GM21360 (cell line): ENCODE data around the gene TMEM115.

Experiments
- ATAC-seq: cut with Tn5 transposase; IDR thresholded peaks from one replicate; pipeline ENCODE4 v1.9.1; 2021; ENCODE audit warnings: mild to moderate bottlenecking, moderate library complexity; ENCODE audit not compliant: unreplicated experiment

Gene TMEM115

GRCh38 chr3:50353245-50354004 lies 5.9 kb downstream of the TMEM115 start:
- ATAC-seq, result no peak

GRCh38 chr3:50352781-50353180 lies 6.5 kb downstream of the TMEM115 start:
- no peak for ATAC-seq

- peak; percentile 6 for ATAC-seq
Observed at GRCh38 chr3:50351323-50351697, 8.0 kb downstream of the TMEM115 start.

- ATAC-seq, result peak; percentile 81
Observed at GRCh38 chr3:50350527-50351322, 8.6 kb downstream of the TMEM115 start, which contains the start of the genes CYB561D2 and NPRL2. Gene CYB561D2 (plus strand): TSS chr3:50350862. CDS start chr3:50351434, 572 bp downstream. Gene NPRL2 (minus strand): TSS chr3:50350775. CDS start chr3:50350652, 123 bp downstream.

GRCh38 chr3:50350213-50350526 lies 9.2 kb downstream of the TMEM115 start:
- ATAC-seq, result no peak

GRCh38 chr3:50347187-50347813 lies 12.0 kb downstream of the TMEM115 start:
- ATAC-seq, result no peak

- no peak for ATAC-seq
Observed at GRCh38 chr3:50345586-50346234, 13.6 kb downstream of the TMEM115 start, which contains the start of gene ZMYND10. Gene ZMYND10 (minus strand): TSS chr3:50345732. CDS start chr3:50345579, 153 bp downstream.

- ATAC-seq, result no peak
Observed at GRCh38 chr3:50345008-50345407, 14.3 kb downstream of the TMEM115 start.

- ATAC-seq, result no peak
Observed at GRCh38 chr3:50342813-50343633, 16.3 kb downstream of the TMEM115 start.

- no peak for ATAC-seq
Observed at GRCh38 chr3:50341996-50342650, 17.2 kb downstream of the TMEM115 start.

- ATAC-seq, result no peak
Observed at GRCh38 chr3:50341537-50341936, 17.8 kb downstream of the TMEM115 start.

- no peak for ATAC-seq
Observed at GRCh38 chr3:50340448-50341329, 18.6 kb downstream of the TMEM115 start, which contains the start of gene RASSF1. Gene RASSF1 (minus strand): TSS chr3:50340836. CDS start chr3:50340805, 31 bp downstream.

- no peak for ATAC-seq
Observed at GRCh38 chr3:50340147-50340447, 19.2 kb downstream of the TMEM115 start.

- ATAC-seq, result no peak
Observed at GRCh38 chr3:50339485-50340146, 19.7 kb downstream of the TMEM115 start.

GRCh38 chr3:50338965-50339364 lies 20.4 kb downstream of the TMEM115 start:
- ATAC-seq, result no peak

- ATAC-seq, result peak; percentile 70
Observed at GRCh38 chr3:50337175-50337861, 22.0 kb downstream of the TMEM115 start.

- ATAC-seq, result peak; percentile 32
Observed at GRCh38 chr3:50336452-50337174, 22.7 kb downstream of the TMEM115 start.
